Stomach (tissue), 9 donors: Measurements from ENCODE around the gene SP100. TPM values are rescaled to one million over a fixed set of nuclear protein-coding genes. Genes with fewer than 3 reads are reported as not detected.

Experiments
- DNase-seq, 2 donors: peaks; one replicate each; pipeline versions ENCODE4 v3.0.0 to v3.0.0-alpha.2; 2013 to 2019
- H3K27ac ChIP-seq, 5 donors: fragments of 200-600 bp in 4 of 5; sonication (generic) in 4 of 5; one replicate each; pipeline ENCODE4 v1.5.1; 2013 to 2019; ENCODE audit warnings: mild to moderate bottlenecking in 1 of 5, moderate library complexity in 1 of 5
- H3K27me3 ChIP-seq, 3 donors: fragments of 200-600 bp; sonication (generic); one replicate each; pipeline ENCODE4 v1.5.1; 2017 to 2019; ENCODE audit warnings: mixed run types in 1 of 3
- H3K36me3 ChIP-seq, 4 donors: fragments of 200-600 bp; sonication (generic); 1 replicate in 3 of 4; 2 replicates in 1 of 4; pipeline ENCODE4 v1.5.1; 2016 to 2019
- H3K4me1 ChIP-seq, 4 donors: fragments of 200-600 bp; sonication (generic); one replicate each; pipeline ENCODE4 v1.5.1; 2016 to 2019
- H3K4me3 ChIP-seq, 4 donors: fragments of 200-600 bp; sonication (generic) in 3 of 4; one replicate each; pipeline ENCODE4 v1.5.1; 2016 to 2019; ENCODE audit warnings: mild to moderate bottlenecking in 1 of 4
- H3K9me3 ChIP-seq, 4 donors: fragments of 200-600 bp; sonication (generic); one replicate each; pipeline ENCODE4 v1.5.1; 2016 to 2019
- EP300 ChIP-seq: sonication (generic); formaldehyde crosslinking; IDR thresholded peaks from one replicate; pipeline ENCODE4 v1.6.1; 2017; ENCODE audit warnings: antibody characterized with exemption
- POLR2A ChIP-seq, 4 donors: fragments of 450-650 bp; IDR thresholded peaks; one replicate each; pipeline ENCODE4 v1.6.1; 2016; ENCODE audit warnings: antibody characterized with exemption in 4 of 4, control low read depth in 2 of 4, mild to moderate bottlenecking in 1 of 4, moderate library complexity in 1 of 4
- POLR2AphosphoS5 ChIP-seq, 3 donors: sonication (generic); formaldehyde crosslinking; IDR thresholded peaks; one replicate each; pipeline ENCODE4 v1.6.1; 2016; ENCODE audit warnings: antibody characterized with exemption in 3 of 3
- WGBS, 5 donors: extraction: QIAGEN DNeasy Blood & Tissue Kit in 3 of 5; methylation state at CpG; one replicate each; pipeline versions ENCODE4 v1.1.5 to v1.1.7; 2013 to 2018; 5-methylcytosine and 5-hydroxymethylcytosine counted together
- intact Hi-C: fragments of 100-400 bp; cut with DNase I; formaldehyde crosslinking; loops from one replicate; pipeline ENCODE4 v1.15.1; 2023; ENCODE audit warnings: low total_unique reads
- polyA plus RNA-seq, 3 donors: library from polyadenylated mRNA; stranded (reverse); fragments of 200-250 nt; gene quantifications; one replicate each; pipeline ENCODE4 v1.2.3, GENCODE V29; 2013
- total RNA-seq, 5 donors: library from RNA; depleted of rRNA; stranded (reverse); fragments of >200 nt; gene quantifications; one replicate each; pipeline versions ENCODE4 v1.1.0 to v1.2.3, GENCODE V29; 2014 to 2016
- TF ChIP-seq, protein P1 (sequence below), 7 experiments: fragments of 450-650 bp in 4 of 7; fragments of 200-600 bp in 3 of 7; sonication (generic) in 3 of 7; IDR thresholded peaks; one replicate each; pipeline ENCODE4 v1.5.1; 2016 to 2019; ENCODE audit warnings: antibody characterized with exemption in 7 of 7, control low read depth in 2 of 7, mild to moderate bottlenecking in 1 of 7
- donor health status: healthy with polysubstance abuse.
- donor health status: Bipolar disorder and iron deficiency.
- donor health status: healthy.

SP100 gene
- total and polyA plus RNA-seq, 8 donors: 11.0 to 168 (median 67.6) TPM

DNA sequence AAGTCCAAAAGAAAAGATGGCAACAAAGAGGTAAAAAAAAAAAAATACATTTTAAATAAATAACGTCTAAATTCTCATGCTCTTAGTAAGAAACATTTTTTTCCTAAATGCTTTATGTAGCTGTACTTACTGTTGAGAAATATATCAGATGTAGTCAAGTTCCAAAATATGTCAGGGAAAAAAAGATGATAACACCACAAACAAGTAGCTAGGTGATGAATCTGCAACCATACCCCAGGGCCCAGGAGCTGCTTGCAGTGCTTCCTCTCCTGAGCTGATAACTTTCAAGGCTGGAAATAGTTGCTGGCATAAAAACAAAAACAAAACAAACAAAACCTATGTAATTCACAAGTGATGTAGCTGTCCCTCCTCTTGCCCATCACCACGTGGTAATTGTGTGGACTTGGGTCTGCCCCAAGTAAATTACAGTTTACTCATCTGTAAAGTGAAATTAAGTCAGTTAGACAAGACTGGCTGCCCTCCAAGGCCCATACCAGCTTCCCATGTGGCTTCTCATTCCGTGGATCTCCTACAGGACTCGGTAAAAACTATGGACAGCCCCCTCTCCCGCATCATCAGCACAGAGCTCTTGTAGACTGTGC, 82.6 kb downstream of the SP100 start:
- no peaks in the 10 kb centered on the region for H3K27me3 ChIP-seq
- intact Hi-C loops: no loop called here
- H3K4me3 ChIP-seq: no peak overlapping the region
- 63 to 85% (median 74%) methylated on average over 5 of the region's 5 CpGs for WGBS, 5 donors
- H3K36me3 ChIP-seq: peaks cover 29 to 94% (median 83%) of the 10 kb centered on the region in 4 donors
- no peaks in the 10 kb centered on the region for H3K4me1 ChIP-seq
- no peak overlapping the region for H3K27ac ChIP-seq
- DNase-seq: no peak
- H3K9me3 ChIP-seq: no peaks in the 10 kb centered on the region
- TF ChIP-seq, protein P1, sequence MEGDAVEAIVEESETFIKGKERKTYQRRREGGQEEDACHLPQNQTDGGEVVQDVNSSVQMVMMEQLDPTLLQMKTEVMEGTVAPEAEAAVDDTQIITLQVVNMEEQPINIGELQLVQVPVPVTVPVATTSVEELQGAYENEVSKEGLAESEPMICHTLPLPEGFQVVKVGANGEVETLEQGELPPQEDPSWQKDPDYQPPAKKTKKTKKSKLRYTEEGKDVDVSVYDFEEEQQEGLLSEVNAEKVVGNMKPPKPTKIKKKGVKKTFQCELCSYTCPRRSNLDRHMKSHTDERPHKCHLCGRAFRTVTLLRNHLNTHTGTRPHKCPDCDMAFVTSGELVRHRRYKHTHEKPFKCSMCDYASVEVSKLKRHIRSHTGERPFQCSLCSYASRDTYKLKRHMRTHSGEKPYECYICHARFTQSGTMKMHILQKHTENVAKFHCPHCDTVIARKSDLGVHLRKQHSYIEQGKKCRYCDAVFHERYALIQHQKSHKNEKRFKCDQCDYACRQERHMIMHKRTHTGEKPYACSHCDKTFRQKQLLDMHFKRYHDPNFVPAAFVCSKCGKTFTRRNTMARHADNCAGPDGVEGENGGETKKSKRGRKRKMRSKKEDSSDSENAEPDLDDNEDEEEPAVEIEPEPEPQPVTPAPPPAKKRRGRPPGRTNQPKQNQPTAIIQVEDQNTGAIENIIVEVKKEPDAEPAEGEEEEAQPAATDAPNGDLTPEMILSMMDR (IDR thresholded peaks at IDR 0.05): no peak
- no peak for TF ChIP-seq EP300
- no peak for TF ChIP-seq POLR2AphosphoS5 (IDR thresholded peaks at IDR 0.05)

DNA sequence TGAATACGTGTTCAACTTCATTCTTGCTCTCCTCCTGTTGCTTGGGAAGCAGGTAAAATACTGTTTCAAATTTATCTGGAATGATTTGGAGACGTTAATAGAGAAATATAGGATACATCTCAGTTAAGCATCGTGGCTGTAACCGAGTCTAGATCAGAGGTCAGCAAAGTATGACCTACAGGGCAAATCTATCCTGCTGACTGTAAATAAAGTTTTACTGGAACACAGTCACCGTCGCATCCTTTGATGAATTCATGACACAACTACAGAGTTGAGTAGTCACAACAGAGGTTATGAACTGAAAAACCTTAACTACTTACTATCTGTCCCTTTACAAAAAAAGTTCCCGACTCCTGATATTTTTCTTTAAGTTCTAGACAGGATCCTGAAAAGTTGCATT, 86.6 kb downstream of the SP100 start:
- Histone ChIP-seq H3K36me3 (peaks cover 24 to 99% (median 96%) of the 10 kb centered on the region in 4 donors), H3K27me3 (no peaks in the 10 kb centered on the region), H3K4me3 (no peak overlapping the region), H3K4me1 (no peaks in the 10 kb centered on the region), H3K27ac (no peak overlapping the region), H3K9me3 (no peaks in the 10 kb centered on the region)
- intact Hi-C loops: no loop called here
- TF ChIP-seq EP300 (no peak), POLR2AphosphoS5 (IDR thresholded peaks at IDR 0.05) (no peak), POLR2A (IDR thresholded peaks at IDR 0.05) (no peak)
- TF ChIP-seq, protein P1 (IDR thresholded peaks at IDR 0.05): no peak
- 87 to 95% (median 91%) methylated on average over 7 of the region's 7 CpGs for WGBS, 5 donors
- no peak for DNase-seq

DNA sequence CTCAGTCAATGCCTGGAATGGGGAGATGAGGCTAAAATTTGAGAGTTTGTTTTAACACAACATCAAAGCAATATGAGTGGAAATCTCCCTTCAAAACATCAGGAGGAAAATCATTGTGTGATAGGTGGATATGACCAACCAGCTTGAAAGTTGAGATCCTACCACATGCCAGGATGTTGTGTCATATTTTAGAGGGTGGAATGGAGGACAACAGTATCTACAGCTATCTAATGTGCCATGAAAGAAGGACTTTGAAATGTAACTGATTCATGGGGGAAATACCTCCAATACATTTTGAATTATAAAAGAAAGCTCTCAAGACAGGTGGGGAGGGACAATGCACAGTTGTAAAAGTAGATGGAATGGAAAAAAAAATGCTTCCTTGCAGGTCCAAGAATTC, 87.8 kb downstream of the SP100 start:
- intact Hi-C loops: no loop called here
- H3K36me3 ChIP-seq: peaks cover 20 to 99% (median 97%) of the 10 kb centered on the region in 4 donors
- TF ChIP-seq, protein P1 (IDR thresholded peaks at IDR 0.05): no peak
- TF ChIP-seq POLR2AphosphoS5 (IDR thresholded peaks at IDR 0.05) (no peak), POLR2A (IDR thresholded peaks at IDR 0.05) (no peak), EP300 (no peak)

DNA sequence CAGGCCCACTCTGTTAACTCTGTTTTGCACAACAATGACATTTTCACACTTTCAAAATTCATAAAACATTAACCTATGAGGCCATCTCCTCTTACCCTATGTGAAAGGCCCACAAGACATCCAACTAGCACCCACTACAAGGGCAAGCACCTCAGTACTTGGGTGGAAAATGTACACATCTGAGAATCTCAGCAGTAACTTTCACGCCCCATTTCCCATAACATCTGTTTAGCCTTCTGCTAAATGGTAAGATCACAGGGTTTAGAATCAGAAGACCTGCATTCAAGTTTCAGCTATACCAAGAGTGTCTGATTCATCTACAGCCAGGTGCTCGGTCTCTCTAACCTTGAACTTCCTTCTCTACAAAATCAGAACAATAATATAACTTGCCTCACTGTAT, 89.2 kb downstream of the SP100 start:
- TF ChIP-seq, protein P1 (IDR thresholded peaks at IDR 0.05): no peak
- no peak for TF ChIP-seq EP300
- TF ChIP-seq POLR2A (IDR thresholded peaks at IDR 0.05): no peak
- TF ChIP-seq POLR2AphosphoS5 (IDR thresholded peaks at IDR 0.05): no peak
- H3K9me3 ChIP-seq: no peaks in the 10 kb centered on the region
- H3K4me1 ChIP-seq: no peaks in the 10 kb centered on the region
- no peak overlapping the region for H3K27ac ChIP-seq
- peaks cover 7 to 99% (median 97%) of the 10 kb centered on the region in 4 donors for H3K36me3 ChIP-seq
- no peak overlapping the region for H3K4me3 ChIP-seq
- intact Hi-C loops: no loop called here
- no peaks in the 10 kb centered on the region for H3K27me3 ChIP-seq
- DNase-seq: no peak
- WGBS, 5 donors: 90 to 98% (median 95%) methylated on average over 2 of the region's 2 CpGs

More for the DNA sequence above, 87.8 kb downstream of the SP100 start:
- Histone ChIP-seq H3K9me3 (no peaks in the 10 kb centered on the region), H3K4me1 (no peaks in the 10 kb centered on the region), H3K27me3 (no peaks in the 10 kb centered on the region), H3K4me3 (no peak overlapping the region), H3K27ac (no peak overlapping the region)
- no peak for DNase-seq
